BLaER1 (cell line): ENCODE results near the gene KIAA1755.

Source experiments
- H3K27ac ChIP-seq: shearing (Covaris generic); formaldehyde crosslinking; 2 replicates; pipeline ENCODE4 v1.8.1; 2022
- H3K27me3 ChIP-seq: shearing (Covaris generic); formaldehyde crosslinking; 2 replicates; pipeline ENCODE4 v1.8.1; 2022
- H3K36me3 ChIP-seq: shearing (Covaris generic); formaldehyde crosslinking; 2 replicates; pipeline ENCODE4 v1.8.1; 2022
- H3K4me1 ChIP-seq: shearing (Covaris generic); formaldehyde crosslinking; 2 replicates; pipeline ENCODE4 v1.8.1; 2022
- H3K4me2 ChIP-seq: shearing (Covaris generic); formaldehyde crosslinking; 2 replicates; pipeline ENCODE4 v1.8.1; 2022
- H3K4me3 ChIP-seq: shearing (Covaris generic); formaldehyde crosslinking; 2 replicates; pipeline ENCODE4 v1.8.1; 2022
- H3K9ac ChIP-seq: shearing (Covaris generic); formaldehyde crosslinking; 2 replicates; pipeline ENCODE4 v1.8.1; 2022
- H3K9me3 ChIP-seq: shearing (Covaris generic); formaldehyde crosslinking; 2 replicates; pipeline ENCODE4 v1.8.1; 2022
- H4K20me1 ChIP-seq: shearing (Covaris generic); formaldehyde crosslinking; 2 replicates; pipeline ENCODE4 v1.8.1; 2022
- Cebpa-rat ChIP-seq: shearing (Covaris generic); IDR thresholded peaks from 2 replicates; pipeline ENCODE4 v1.8.1; 2022

The KIAA1755 gene

DNA sequence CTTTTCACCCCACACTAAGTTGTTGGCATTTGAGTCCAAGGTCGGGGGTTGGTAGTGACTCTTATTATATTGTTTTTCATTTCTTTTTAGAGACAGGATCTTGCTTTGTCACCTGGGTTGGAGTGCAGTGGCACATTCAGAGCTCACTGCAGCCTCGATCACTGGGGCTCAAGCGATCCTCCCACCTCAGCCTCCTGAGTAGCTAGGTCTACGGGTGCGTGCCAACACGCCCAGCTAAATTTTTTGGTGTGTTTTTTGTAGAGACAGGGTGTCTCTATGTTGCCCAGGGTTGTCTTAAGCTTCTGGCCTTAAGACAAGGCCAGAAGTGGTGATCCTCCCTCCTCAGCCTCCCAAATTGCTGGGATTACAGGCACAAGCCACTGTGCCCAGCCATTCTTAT, 70.4 kb downstream of the KIAA1755 start:
- H3K4me1 ChIP-seq, result no peaks in the 10 kb centered on the region
- TF ChIP-seq Cebpa-rat, result no peak
- H3K36me3 ChIP-seq, result no peaks in the 10 kb centered on the region
- H3K27ac ChIP-seq, result no peak overlapping the region
- H3K4me2 ChIP-seq, result no peak overlapping the region
- H3K27me3 ChIP-seq, result no peaks in the 10 kb centered on the region
- H3K4me3 ChIP-seq, result no peak overlapping the region
- H3K9me3 ChIP-seq, result no peaks in the 10 kb centered on the region
- H4K20me1 ChIP-seq, result no peaks in the 10 kb centered on the region
- H3K9ac ChIP-seq, result no peak overlapping the region

DNA sequence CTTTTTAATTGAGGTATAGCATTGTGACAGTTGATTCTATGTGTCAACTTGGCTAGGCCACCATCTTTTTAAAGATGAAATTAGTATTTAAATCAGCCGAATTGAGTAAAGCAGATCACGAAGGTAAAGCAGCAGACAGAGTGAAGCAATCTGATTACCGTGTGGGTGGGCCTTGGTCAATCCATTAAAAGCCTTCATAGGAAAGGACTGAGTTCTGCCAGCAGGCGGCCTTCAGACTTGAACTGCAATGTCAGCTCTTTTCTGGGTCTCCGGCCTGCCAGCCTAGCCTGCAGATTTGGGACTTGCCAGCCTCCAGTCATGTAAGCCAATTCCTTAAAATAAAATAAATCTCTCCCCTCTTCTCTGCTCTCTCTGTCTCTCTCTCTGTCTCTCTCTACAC, 73.0 kb downstream of the KIAA1755 start:
- H3K4me2 ChIP-seq, result no peak overlapping the region
- no peak overlapping the region for H3K27ac ChIP-seq
- peaks cover 4% of the 10 kb centered on the region for H3K4me1 ChIP-seq
- H3K27me3 ChIP-seq, result no peaks in the 10 kb centered on the region
- H3K36me3 ChIP-seq, result no peaks in the 10 kb centered on the region
- peaks cover 4% of the 10 kb centered on the region; the same call in 1 of the 2 replicates for H3K9me3 ChIP-seq
- TF ChIP-seq Cebpa-rat, result no peak
- H3K9ac ChIP-seq, result no peak overlapping the region
- H3K4me3 ChIP-seq, result no peak overlapping the region
- H4K20me1 ChIP-seq, result no peaks in the 10 kb centered on the region

DNA sequence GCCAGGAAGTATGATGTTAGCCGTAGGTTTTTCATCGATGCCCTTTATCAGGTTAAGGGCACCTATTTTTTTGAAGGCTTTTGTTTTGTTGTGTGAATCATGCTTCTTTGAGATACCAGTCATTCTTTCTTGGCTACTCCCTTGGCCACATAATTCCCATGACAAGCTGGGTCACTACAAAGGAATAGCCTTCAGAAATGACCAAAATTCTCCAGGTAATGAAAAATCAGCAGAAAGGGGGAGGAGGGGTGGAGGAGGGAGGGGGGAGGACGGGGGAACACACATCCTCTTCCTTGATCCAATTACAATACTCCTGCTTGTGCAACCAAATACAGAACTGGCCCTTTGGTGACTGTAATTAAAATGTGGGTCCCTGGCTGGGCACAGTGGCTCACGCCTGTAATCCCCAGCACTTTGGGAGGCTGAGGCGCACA, 73.7 kb downstream of the KIAA1755 start:
- H3K27ac ChIP-seq, result no peak overlapping the region
- no peak overlapping the region for H3K4me2 ChIP-seq
- H3K36me3 ChIP-seq, result no peaks in the 10 kb centered on the region
- peaks cover 7% of the 10 kb centered on the region; the same call in 1 of the 2 replicates for H3K9me3 ChIP-seq
- H3K27me3 ChIP-seq, result no peaks in the 10 kb centered on the region
- no peak for TF ChIP-seq Cebpa-rat
- peaks cover 11% of the 10 kb centered on the region for H3K4me1 ChIP-seq
- H3K4me3 ChIP-seq, result no peak overlapping the region
- H3K9ac ChIP-seq, result no peak overlapping the region
- no peaks in the 10 kb centered on the region for H4K20me1 ChIP-seq

GRCh38 chr20:38184101-38184500, 76.4 kb downstream of the KIAA1755 start:
- Histone ChIP-seq H3K4me2 (no peak overlapping the region), H3K9me3 (peaks cover 7% of the 10 kb centered on the region; the same call in 1 of the 2 replicates), H3K9ac (no peak overlapping the region), H3K4me1 (peaks cover 26% of the 10 kb centered on the region), H3K36me3 (no peaks in the 10 kb centered on the region), H3K4me3 (no peak overlapping the region), H3K27ac (no peak overlapping the region), H4K20me1 (no peaks in the 10 kb centered on the region), H3K27me3 (no peaks in the 10 kb centered on the region)
- TF ChIP-seq Cebpa-rat, result no peak

GRCh38 chr20:38181971-38182370, 78.6 kb downstream of the KIAA1755 start:
- peak overlapping the region; percentile 72 for H3K4me2 ChIP-seq
- no peaks in the 10 kb centered on the region for H4K20me1 ChIP-seq
- H3K36me3 ChIP-seq, result no peaks in the 10 kb centered on the region
- H3K27ac ChIP-seq, result no peak overlapping the region
- TF ChIP-seq Cebpa-rat, result no peak
- H3K9me3 ChIP-seq, result peaks cover 7% of the 10 kb centered on the region; the same call in 1 of the 2 replicates
- H3K9ac ChIP-seq, result no peak overlapping the region
- peaks cover 26% of the 10 kb centered on the region for H3K4me1 ChIP-seq
- no peaks in the 10 kb centered on the region for H3K27me3 ChIP-seq
- H3K4me3 ChIP-seq, result no peak overlapping the region

- Histone ChIP-seq H3K27ac (peak overlapping the region; percentile 19; the same call in 1 of the 2 replicates), H3K4me1 (peaks cover 26% of the 10 kb centered on the region), H3K4me2 (peak overlapping the region; percentile 72), H3K36me3 (no peaks in the 10 kb centered on the region), H4K20me1 (no peaks in the 10 kb centered on the region), H3K9ac (no peak overlapping the region), H3K4me3 (no peak overlapping the region), H3K9me3 (peaks cover 7% of the 10 kb centered on the region; the same call in 1 of the 2 replicates), H3K27me3 (no peaks in the 10 kb centered on the region)
- no peak for TF ChIP-seq Cebpa-rat
These were observed 79.2 kb downstream of the KIAA1755 start for GRCh38 chr20:38181207-38181801.

- H3K4me1 ChIP-seq, result peaks cover 26% of the 10 kb centered on the region
- H3K36me3 ChIP-seq, result no peaks in the 10 kb centered on the region
- no peak overlapping the region for H3K9ac ChIP-seq
- H3K27me3 ChIP-seq, result no peaks in the 10 kb centered on the region
- no peak for TF ChIP-seq Cebpa-rat
- no peak overlapping the region; the same call in 1 of the 2 replicates for H3K27ac ChIP-seq
- no peak overlapping the region for H3K4me3 ChIP-seq
- H3K9me3 ChIP-seq, result peaks cover 7% of the 10 kb centered on the region; the same call in 1 of the 2 replicates
- H3K4me2 ChIP-seq, result peak overlapping the region; percentile 72
- H4K20me1 ChIP-seq, result no peaks in the 10 kb centered on the region
These were observed 79.8 kb downstream of the KIAA1755 start for GRCh38 chr20:38180781-38181180.

DNA sequence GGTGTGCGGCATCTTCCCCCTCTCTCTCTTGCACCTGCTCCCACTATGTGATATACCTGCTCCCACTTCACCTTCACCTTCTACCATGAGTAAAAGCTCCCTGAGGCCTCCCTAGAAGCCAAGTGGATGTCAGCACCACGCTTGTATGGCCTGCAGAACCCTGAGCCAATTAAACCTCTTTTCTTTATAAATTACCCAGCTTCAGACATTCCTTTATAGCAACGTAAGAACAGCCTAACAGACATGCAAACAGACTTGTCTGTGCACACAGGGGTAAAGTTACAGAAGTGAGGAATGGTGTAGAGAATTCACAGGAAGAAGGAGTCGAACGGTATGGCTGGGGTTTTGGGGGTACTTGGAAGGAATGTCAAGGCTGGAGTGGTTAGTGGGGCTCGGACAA, 80.7 kb downstream of the KIAA1755 start:
- Histone ChIP-seq H3K27ac (no peak overlapping the region), H4K20me1 (no peaks in the 10 kb centered on the region), H3K4me3 (no peak overlapping the region), H3K9ac (no peak overlapping the region), H3K4me1 (peaks cover 26% of the 10 kb centered on the region), H3K4me2 (no peak overlapping the region), H3K27me3 (no peaks in the 10 kb centered on the region), H3K9me3 (peaks cover 7% of the 10 kb centered on the region; the same call in 1 of the 2 replicates), H3K36me3 (no peaks in the 10 kb centered on the region)
- no peak for TF ChIP-seq Cebpa-rat

DNA sequence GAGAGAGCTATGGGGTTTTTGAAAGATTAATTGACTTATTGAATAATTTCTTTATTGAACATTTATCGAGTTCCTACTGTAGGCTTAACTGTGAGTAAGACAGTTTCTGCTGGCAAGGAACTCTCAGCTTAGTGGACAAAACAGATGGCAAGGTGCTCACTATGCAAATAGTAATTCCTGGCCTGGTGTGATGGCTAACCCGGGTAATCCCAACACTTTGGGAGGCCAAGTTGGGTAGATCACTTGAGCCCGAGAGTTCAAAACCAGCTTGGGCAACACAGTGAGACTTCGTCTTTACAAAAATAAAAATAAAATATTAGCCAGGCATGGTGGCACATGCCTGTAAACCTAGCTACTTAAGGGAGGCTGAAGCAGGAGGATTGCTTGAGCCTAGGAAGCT, 82.0 kb downstream of the KIAA1755 start:
- Histone ChIP-seq H3K27ac (no peak overlapping the region), H3K4me2 (no peak overlapping the region), H3K4me3 (no peak overlapping the region), H4K20me1 (no peaks in the 10 kb centered on the region), H3K9ac (no peak overlapping the region), H3K4me1 (peaks cover 26% of the 10 kb centered on the region), H3K9me3 (peaks cover 7% of the 10 kb centered on the region; the same call in 1 of the 2 replicates), H3K27me3 (no peaks in the 10 kb centered on the region), H3K36me3 (no peaks in the 10 kb centered on the region)
- TF ChIP-seq Cebpa-rat, result no peak

GRCh38 chr20:38178065-38178491, 82.5 kb downstream of the KIAA1755 start:
- Histone ChIP-seq H3K9ac (no peak overlapping the region), H3K4me1 (peaks cover 26% of the 10 kb centered on the region), H3K9me3 (peaks cover 7% of the 10 kb centered on the region; the same call in 1 of the 2 replicates), H4K20me1 (no peaks in the 10 kb centered on the region), H3K27me3 (no peaks in the 10 kb centered on the region), H3K27ac (no peak overlapping the region), H3K4me2 (no peak overlapping the region), H3K4me3 (no peak overlapping the region), H3K36me3 (no peaks in the 10 kb centered on the region)
- TF ChIP-seq Cebpa-rat, result no peak
